ENCODE results near the gene UBR4.

The UBR4 gene

DNA sequence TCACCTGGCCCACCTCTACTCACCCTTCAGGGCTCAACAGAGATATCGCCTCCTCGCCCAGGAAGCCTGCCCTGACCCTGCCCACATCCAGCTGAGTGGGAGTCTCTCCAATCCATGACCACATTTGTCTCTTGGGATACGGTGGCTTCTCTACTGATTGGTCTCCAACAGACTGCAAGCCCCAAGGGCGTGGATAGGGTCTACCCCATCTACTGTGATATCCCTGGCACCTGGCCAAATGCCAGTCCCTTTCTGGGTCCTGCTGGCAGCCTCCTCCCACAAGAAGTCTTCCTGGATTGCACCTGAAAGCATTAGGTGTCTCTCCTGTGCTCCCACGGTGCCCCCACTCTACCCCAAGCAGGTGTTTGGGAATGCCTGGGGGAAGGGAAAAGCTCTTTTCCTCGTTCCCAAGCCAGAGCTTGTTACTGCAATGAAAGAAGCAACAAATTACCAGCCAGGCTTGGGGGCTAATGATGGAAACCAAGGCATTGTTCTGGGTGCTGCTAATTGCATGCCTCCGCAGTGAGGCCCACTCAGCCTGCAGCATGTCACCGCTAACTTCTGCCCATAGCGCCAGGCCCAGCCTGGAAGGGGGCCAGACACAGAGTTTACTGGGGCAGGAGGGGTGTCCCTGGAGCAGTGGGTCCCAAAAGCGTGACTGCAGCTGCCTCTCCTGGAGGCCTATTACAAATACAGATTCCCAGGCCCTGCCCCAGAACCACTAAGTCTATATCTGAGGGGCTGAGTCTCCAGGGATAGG is 162.9 kb downstream of the UBR4 start:
- no peak for DNase-seq

GRCh38 chr1:19045898-19046880 is 163.9 kb downstream of the UBR4 start:
- no peak for DNase-seq

DNA sequence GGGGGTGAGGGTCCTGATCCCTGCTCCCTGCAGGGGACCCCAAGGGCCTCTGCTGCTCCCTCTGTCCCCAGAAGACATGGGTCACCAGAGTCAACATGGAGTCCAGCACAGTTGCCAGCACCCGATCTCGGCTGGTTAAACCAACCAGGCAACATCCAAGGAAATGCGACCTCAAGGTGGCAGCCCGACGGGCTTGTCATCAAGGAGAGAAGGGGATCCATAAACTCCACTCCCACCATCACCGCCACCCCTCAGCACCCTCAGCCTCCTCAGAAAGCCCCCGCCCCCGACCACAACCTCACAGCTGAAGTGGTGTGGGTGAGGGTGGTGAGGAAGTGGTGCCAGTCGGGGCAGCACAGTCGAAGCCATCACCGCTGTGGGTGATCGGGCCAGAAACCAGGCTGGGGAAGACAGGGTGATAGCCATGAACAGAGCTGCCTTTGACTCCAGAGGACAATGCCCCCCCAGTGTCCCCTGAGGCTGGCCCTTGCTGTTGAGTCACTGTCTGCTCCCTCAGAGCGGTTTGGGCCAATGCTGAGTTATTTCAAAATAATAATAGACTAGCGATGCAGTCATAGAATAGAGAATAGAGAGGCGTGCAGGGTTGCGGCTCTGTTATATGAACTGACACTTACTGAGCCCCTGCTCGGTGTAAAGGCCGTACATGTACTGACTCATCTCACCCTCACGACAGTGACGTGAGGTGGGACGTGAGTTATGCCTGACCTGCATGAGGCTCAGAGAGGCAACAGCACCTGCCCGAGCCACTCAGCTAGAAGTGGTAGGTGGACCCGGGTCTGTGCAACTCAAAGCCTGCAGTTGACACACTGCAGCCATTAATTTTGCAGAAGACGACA is 164.9 kb downstream of the UBR4 start:
- DNase-seq, result no peak

DNA sequence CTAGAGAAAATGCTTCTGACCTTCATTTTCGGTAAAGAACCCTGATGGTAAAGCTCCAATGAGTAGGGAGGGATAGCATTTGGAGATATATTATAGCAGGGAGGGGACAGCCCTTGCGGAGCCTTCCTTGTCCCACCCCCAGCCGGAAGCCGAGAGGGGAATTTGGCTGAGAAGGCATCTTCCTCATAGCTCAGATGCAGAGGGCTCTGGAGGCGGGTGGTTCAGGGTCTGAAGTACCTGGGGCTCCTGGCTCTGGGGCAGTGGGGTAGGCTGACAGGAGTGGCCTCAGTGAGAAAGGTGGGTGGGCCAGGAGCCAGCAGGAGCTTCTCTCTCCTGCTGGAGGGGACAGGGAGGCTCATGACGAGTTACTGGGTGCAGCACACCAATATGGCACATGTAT is 165.6 kb downstream of the UBR4 start:
- no peak for DNase-seq

DNA sequence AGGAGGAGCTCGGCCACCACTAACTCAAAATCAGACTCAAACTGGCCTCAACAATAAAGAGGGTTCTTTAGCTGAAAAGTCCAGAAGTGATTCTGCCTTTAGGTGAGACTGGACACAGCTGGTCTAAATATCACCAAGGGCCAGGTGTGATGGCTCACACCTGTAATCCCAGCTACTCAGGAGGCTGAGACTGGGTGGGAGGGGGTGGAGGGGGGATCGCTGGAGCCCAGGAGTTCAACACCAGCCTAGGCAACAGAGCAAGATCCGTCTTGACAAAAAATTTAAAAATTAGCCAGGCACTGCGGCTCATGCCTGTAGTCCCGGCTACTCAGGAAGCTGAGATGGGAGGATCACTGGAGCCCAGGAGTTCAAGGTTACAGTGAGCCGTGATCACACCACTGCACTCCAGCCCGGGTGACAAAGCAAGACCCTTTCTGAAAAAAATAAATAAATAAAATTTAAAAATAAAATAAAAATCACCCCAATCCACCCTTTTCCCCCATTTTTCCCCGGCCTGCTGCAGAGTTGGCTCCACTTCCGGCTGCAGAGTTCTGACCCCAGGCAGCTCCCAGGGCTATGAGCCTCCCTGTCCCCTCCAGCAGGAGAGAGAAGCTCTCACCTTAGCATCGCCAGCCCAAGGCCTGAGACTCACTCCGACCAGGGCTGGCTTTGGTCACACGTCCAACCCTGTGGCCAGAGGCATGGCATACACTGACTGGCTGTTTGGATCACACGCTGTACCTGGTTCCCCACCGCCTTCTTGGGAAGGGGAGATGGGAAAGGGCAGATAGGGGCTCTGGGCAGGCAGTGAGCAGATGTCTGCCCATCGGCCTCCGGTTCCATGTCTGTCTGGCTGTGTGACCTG is 166.3 kb downstream of the UBR4 start:
- DNase-seq, result no peak

GRCh38 chr1:19042675-19043578 is 167.1 kb downstream of the UBR4 start:
- no peak for DNase-seq

- no peak for DNase-seq
Measured at GRCh38 chr1:19040010-19040680, 169.9 kb downstream of the UBR4 start.

- DNase-seq, result no peak
Measured at GRCh38 chr1:19038732-19039131, 171.3 kb downstream of the UBR4 start.

GRCh38 chr1:19038096-19038495 is 172.0 kb downstream of the UBR4 start:
- no peak for DNase-seq

GRCh38 chr1:19037659-19038058 is 172.4 kb downstream of the UBR4 start:
- DNase-seq, result no peak

GRCh38 chr1:19036813-19037605 is 173.1 kb downstream of the UBR4 start:
- no peak for DNase-seq

DNA sequence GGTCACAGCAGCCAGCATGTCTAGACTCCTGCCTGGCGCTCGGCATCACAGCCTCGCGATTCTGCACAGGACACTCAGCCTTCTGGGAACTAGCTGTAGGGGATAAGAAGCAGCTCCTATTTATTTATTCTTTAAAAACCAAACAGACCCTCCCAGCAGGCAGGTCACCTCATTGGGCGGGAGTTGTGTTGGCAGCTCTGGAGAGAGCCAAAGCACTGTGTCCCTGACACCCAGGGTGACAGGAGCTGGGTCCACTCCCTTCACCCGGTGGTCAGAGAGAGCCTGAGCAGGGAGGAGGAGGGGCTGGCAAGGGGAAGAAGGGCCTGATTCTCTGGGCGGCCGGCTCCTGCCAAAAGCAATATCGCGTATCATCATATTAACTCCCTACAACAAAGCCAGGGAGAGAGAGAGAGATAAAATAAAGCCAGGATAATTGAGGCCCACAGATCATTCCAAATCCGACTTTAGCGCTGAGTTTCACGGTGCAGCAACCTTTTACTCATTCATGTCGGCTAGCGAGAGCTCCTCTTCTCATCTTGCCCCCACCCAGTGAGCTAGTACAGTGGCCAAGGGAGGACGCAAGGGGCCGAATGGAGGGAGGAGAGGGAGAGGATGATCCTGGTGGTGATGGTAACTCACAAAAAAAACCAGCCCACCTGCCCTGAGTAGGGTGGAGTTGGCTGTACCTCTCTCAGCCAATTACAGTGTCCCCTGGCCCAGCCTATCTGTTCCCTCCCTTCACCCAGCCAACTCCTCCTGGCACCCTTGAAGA is 173.8 kb downstream of the UBR4 start:
- DNase-seq, result no peak

DNA sequence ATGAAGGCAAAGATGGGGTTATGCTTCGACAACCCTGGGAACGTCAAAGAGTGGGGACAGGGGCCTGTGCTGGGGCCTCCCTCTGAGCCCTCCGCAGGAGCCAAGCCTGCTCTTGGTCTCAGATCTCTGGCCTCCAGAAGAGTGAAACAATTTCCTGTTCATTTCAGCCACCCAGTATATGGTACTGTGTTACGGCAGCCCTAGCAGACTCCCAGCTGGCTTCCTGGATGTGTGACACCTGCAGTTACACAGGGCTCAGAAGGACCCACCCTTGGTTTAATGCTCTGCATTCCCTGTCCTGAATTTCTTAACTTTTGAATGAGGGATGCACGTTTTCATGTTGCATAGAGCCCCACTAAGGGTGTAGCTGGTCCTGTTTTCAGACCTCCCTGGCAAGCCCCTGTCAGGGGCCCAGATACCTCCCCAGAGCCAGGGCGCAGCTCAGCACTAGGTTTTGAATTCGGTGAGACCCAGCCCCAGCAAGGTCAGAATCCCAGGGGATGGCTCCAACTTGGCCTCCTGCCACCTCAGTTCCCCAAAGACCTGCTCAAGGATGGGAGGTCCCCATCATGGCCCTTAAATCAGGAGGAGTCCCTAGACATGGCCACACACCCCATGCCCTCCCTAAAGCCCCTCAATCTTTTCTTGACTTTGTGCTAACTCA is 174.6 kb downstream of the UBR4 start:
- DNase-seq, result no peak

GRCh38 chr1:19034721-19035120 is 175.3 kb downstream of the UBR4 start:
- DNase-seq, result no peak

GRCh38 chr1:19033926-19034680 is 176.0 kb downstream of the UBR4 start:
- DNase-seq, result no peak

- no peak for DNase-seq
Measured at GRCh38 chr1:19033515-19033839, 176.6 kb downstream of the UBR4 start.
